Femur (tissue), 1 donor: Measurements from ENCODE around the gene TMEM270.

ENCODE experiments used
- DNase-seq: peaks from one replicate; pipeline ENCODE4 v3.0.0-alpha.2; 2017

Gene TMEM270

GRCh38 chr7:73890555-73891147, 29.7 kb downstream of the TMEM270 start:
- no peak for DNase-seq

GRCh38 chr7:73891178-73891885, 30.4 kb downstream of the TMEM270 start:
- DNase-seq, result no peak

GRCh38 chr7:73892003-73892999, 31.3 kb downstream of the TMEM270 start:
- DNase-seq, result no peak

GRCh38 chr7:73893342-73894101, 32.6 kb downstream of the TMEM270 start:
- DNase-seq, result peak; percentile 86

- no peak for DNase-seq
Observed at GRCh38 chr7:73894166-73894565, 33.2 kb downstream of the TMEM270 start.

GRCh38 chr7:73894733-73895551, 34.0 kb downstream of the TMEM270 start:
- peak; percentile 77 for DNase-seq

- no peak for DNase-seq
Observed at GRCh38 chr7:73895626-73896025, 34.7 kb downstream of the TMEM270 start.

GRCh38 chr7:73896454-73896853, 35.5 kb downstream of the TMEM270 start:
- DNase-seq, result no peak

- peak; percentile 92 for DNase-seq
Observed at GRCh38 chr7:73899731-73900142, 38.8 kb downstream of the TMEM270 start.

- DNase-seq, result peak; percentile 48
Observed at GRCh38 chr7:73900286-73900685, 39.3 kb downstream of the TMEM270 start.

- no peak for DNase-seq
Observed at GRCh38 chr7:73901231-73901822, 40.4 kb downstream of the TMEM270 start.

- no peak for DNase-seq
Observed at GRCh38 chr7:73901823-73902597, 41.1 kb downstream of the TMEM270 start.

GRCh38 chr7:73903321-73904218, 42.6 kb downstream of the TMEM270 start:
- no peak for DNase-seq

- peak; percentile 81 for DNase-seq
Observed at GRCh38 chr7:73904219-73905137, 43.5 kb downstream of the TMEM270 start.

GRCh38 chr7:73905360-73905759, 44.4 kb downstream of the TMEM270 start:
- DNase-seq, result no peak

- no peak for DNase-seq
Observed at GRCh38 chr7:73906874-73907273, 45.9 kb downstream of the TMEM270 start.

GRCh38 chr7:73907554-73908122, 46.7 kb downstream of the TMEM270 start:
- no peak for DNase-seq

- no peak for DNase-seq
Observed at GRCh38 chr7:73908123-73908611, 47.2 kb downstream of the TMEM270 start.
